NT2/D1 (cell line): Measurements from ENCODE around the gene AFG3L2.

Experiments
- DNase-seq: peaks from one replicate; pipeline ENCODE4 v3.0.0-alpha.2; 2011; ENCODE audit warnings: low read depth, low spot score
- H3K27me3 ChIP-seq: 2 replicates; pipeline ENCODE4 v1.6.0; 2011; ENCODE audit warnings: mild to moderate bottlenecking; ENCODE audit not compliant: insufficient read length, insufficient read depth
- H3K36me3 ChIP-seq: 2 replicates; pipeline ENCODE4 v1.6.1; 2011; ENCODE audit warnings: mild to moderate bottlenecking, low read length, mixed read lengths; ENCODE audit not compliant: insufficient read depth, insufficient read length
- H3K4me1 ChIP-seq: 2 replicates; pipeline ENCODE4 v1.5.1; 2011; ENCODE audit not compliant: insufficient read depth, insufficient read length
- H3K4me3 ChIP-seq: 2 replicates; pipeline ENCODE4 v1.5.1; 2011; ENCODE audit warnings: low read depth; ENCODE audit not compliant: insufficient read length
- H3K9ac ChIP-seq: 2 replicates; pipeline ENCODE4 v1.6.0; 2011; ENCODE audit warnings: low read depth; ENCODE audit not compliant: insufficient read length
- H3K9me3 ChIP-seq: 2 replicates; pipeline ENCODE4 v1.5.1; 2011; ENCODE audit warnings: mild to moderate bottlenecking, low read length; ENCODE audit not compliant: insufficient read depth
- SUZ12 ChIP-seq: IDR thresholded peaks from 2 replicates; pipeline ENCODE4 v1.6.1; 2011; ENCODE audit not compliant: insufficient read length, insufficient read depth; ENCODE audit errors: extremely low read depth
- YY1 ChIP-seq: IDR thresholded peaks from 2 replicates; pipeline ENCODE4 v1.6.1; 2011; ENCODE audit not compliant: insufficient read length, insufficient read depth
- ZNF274 ChIP-seq: IDR thresholded peaks from 2 replicates; pipeline ENCODE4 v1.6.1; 2011; ENCODE audit warnings: mild to moderate bottlenecking, low read depth, low read length

The AFG3L2 gene

GRCh38 chr18:12376754-12377555, at the start of gene AFG3L2:
Gene AFG3L2 (minus strand): TSS chr18:12377227. CDS start chr18:12377082, 145 bp downstream.
- peak; percentile 94 for DNase-seq
- Histone ChIP-seq H3K9ac (peak within 1 kb of the TSS; percentile 97), H3K9me3 (no peaks in the 10 kb centered on the region), H3K4me1 (peaks cover 8% of the 10 kb centered on the region), H3K27me3 (no peaks in the 10 kb centered on the region), H3K36me3 (peaks cover 20% of the 10 kb centered on the region), H3K4me3 (peak within 1 kb of the TSS; percentile 94)
- TF ChIP-seq SUZ12 (no peak), ZNF274 (no peak), YY1 (no peak)

DNA sequence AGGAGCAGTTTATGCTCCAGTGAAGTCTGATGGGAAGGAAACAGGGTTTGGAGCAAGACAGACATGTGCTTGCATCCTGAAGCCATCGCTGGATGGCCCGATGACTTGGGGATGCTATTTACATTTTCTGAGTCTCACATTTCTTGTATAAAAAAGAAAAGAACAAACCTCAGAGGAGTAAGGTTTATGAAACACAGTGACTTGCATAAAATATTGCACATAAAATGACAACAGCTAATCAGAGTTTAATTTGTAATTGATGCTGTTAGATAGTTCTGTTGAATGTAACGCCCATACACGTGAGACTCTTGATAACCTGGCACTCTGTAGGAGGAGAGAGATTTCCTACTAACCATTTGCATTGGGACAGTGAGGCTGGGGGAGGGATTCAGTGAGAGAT, 47.2 kb upstream of the AFG3L2 start:
- no peaks in the 10 kb centered on the region for H3K4me1 ChIP-seq
- no peaks in the 10 kb centered on the region for H3K27me3 ChIP-seq
- no peak overlapping the region for H3K4me3 ChIP-seq
- TF ChIP-seq YY1 = no peak
- no peak for TF ChIP-seq SUZ12
- TF ChIP-seq ZNF274 = no peak
- peaks cover 19% of the 10 kb centered on the region for H3K9me3 ChIP-seq
- H3K9ac ChIP-seq = no peak overlapping the region
- DNase-seq = no peak
- H3K36me3 ChIP-seq = peaks cover 34% of the 10 kb centered on the region

DNA sequence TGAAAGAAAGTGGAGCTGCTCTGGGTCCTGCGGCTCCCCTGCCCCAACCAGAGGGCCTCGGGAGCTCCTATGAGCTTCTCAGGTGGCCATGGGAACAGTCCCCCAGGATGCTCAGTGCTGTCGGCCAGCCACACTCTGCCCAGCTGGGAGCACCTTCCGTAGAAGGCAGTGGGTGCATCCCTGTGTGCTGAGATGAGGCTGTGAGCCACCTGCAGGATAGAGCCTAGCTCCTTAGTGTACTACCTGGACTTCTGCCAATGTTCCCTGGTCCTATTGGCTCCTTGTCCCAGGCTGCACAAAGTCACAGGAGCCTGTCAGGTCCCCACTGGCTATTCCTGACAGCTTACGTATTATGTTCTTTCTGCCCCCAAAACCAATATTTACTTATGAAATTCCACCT, 46.8 kb upstream of the AFG3L2 start:
- Histone ChIP-seq H3K9me3 (peaks cover 19% of the 10 kb centered on the region), H3K27me3 (no peaks in the 10 kb centered on the region), H3K4me1 (no peaks in the 10 kb centered on the region), H3K36me3 (peaks cover 30% of the 10 kb centered on the region), H3K4me3 (no peak overlapping the region), H3K9ac (no peak overlapping the region)
- TF ChIP-seq SUZ12 (no peak), ZNF274 (no peak), YY1 (no peak)
- DNase-seq = no peak

DNA sequence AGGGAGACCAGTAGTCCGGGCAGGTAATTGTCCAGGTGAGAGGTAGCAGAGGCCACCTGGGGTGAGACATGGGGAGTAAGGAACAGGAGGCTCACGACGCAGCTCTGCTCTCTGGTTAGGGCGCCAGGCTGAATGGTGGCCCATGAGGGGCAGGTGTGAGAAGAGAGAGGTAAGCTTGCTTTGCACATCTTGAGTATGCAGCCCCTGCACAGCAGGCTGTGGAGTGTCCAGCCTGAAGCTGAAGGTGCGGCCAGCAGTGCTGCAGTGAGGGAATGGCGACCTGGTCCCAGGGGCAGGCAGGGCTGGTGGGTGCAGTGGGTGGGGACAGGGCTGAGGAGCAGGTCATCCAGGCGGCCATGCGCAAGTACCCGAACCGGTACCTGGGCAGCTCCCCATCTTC, 46.4 kb upstream of the AFG3L2 start:
- no peak overlapping the region for H3K9ac ChIP-seq
- DNase-seq = no peak
- H3K27me3 ChIP-seq = no peaks in the 10 kb centered on the region
- H3K36me3 ChIP-seq = peaks cover 26% of the 10 kb centered on the region
- peaks cover 19% of the 10 kb centered on the region for H3K9me3 ChIP-seq
- H3K4me1 ChIP-seq = no peaks in the 10 kb centered on the region
- TF ChIP-seq YY1 = no peak
- TF ChIP-seq SUZ12 = no peak
- TF ChIP-seq ZNF274 = no peak
- H3K4me3 ChIP-seq = no peak overlapping the region

DNA sequence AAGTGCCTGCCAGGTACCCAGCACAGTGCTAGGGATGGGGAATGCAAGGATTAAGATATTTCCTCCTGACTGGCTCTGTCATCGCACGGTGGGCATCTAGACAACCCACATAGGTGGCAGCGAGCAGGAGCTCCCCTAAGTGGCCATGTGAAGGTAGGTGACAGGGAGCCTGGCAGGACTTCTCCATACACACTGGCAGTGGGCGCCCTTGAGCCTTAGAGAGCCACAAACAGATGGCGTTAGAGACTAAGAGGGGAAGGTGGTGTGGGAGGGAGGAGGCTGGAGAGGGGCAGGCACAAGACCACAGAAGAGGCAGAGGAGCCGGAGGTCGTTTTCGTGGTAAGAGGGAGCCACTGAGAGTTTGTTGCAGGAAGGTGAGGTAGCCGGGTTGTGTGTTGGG, 45.9 kb upstream of the AFG3L2 start:
- no peak overlapping the region for H3K4me3 ChIP-seq
- no peak for DNase-seq
- no peak overlapping the region for H3K9ac ChIP-seq
- no peaks in the 10 kb centered on the region for H3K4me1 ChIP-seq
- TF ChIP-seq SUZ12 = no peak
- TF ChIP-seq YY1 = no peak
- no peak for TF ChIP-seq ZNF274
- H3K36me3 ChIP-seq = peaks cover 24% of the 10 kb centered on the region
- no peaks in the 10 kb centered on the region for H3K27me3 ChIP-seq
- peaks cover 16% of the 10 kb centered on the region for H3K9me3 ChIP-seq

- Histone ChIP-seq H3K9ac (no peak overlapping the region), H3K36me3 (peaks cover 12% of the 10 kb centered on the region), H3K9me3 (peaks cover 4% of the 10 kb centered on the region; the same call in 1 of the 2 replicates), H3K4me3 (no peak overlapping the region), H3K27me3 (no peaks in the 10 kb centered on the region), H3K4me1 (no peaks in the 10 kb centered on the region)
- no peak for TF ChIP-seq YY1
- TF ChIP-seq SUZ12 = no peak
- TF ChIP-seq ZNF274 = no peak
- DNase-seq = no peak
Measured at GRCh38 chr18:12421732-12422131, 44.7 kb upstream of the AFG3L2 start.

GRCh38 chr18:12420821-12421421, 43.9 kb upstream of the AFG3L2 start:
- no peak for TF ChIP-seq ZNF274
- no peak for TF ChIP-seq YY1
- no peak for TF ChIP-seq SUZ12
- DNase-seq = no peak
- peaks cover 4% of the 10 kb centered on the region for H3K4me1 ChIP-seq
- peaks cover 9% of the 10 kb centered on the region for H3K36me3 ChIP-seq
- H3K9ac ChIP-seq = peak overlapping the region; percentile 61
- H3K27me3 ChIP-seq = no peaks in the 10 kb centered on the region
- H3K4me3 ChIP-seq = peak overlapping the region; percentile 21
- no peaks in the 10 kb centered on the region for H3K9me3 ChIP-seq
